HepG2 (cell line): ENCODE measurements around the gene SLC17A9. TPM values are rescaled to one million over a fixed set of nuclear protein-coding genes. Genes with fewer than 3 reads are reported as not detected.

Source experiments
- CBFB ChIP-seq: sonication (generic); formaldehyde crosslinking; IDR thresholded peaks from 2 replicates; pipeline ENCODE4 v1.4.0; 2020; ENCODE audit warnings: missing genetic modification reagents
- ETV6 ChIP-seq: sonication (generic); formaldehyde crosslinking; conservative IDR thresholded peaks from 2 replicates; pipeline ENCODE4 v1.4.0; 2020; ENCODE audit warnings: missing genetic modification reagents
- KLF13 ChIP-seq: sonication (generic); formaldehyde crosslinking; IDR thresholded peaks from 2 replicates; pipeline ENCODE4 v1.4.0; 2020; ENCODE audit warnings: mild to moderate bottlenecking, missing genetic modification reagents
- MAF1 ChIP-seq: sonication (generic); formaldehyde crosslinking; IDR thresholded peaks from 2 replicates; pipeline ENCODE4 v1.5.0; 2020; ENCODE audit warnings: missing genetic modification reagents, borderline replicate concordance
- PHF8 ChIP-seq: sonication (generic); formaldehyde crosslinking; IDR thresholded peaks from 2 replicates; pipeline ENCODE4 v1.5.0; 2020; ENCODE audit warnings: missing genetic modification reagents
- SKIL ChIP-seq: sonication (generic); formaldehyde crosslinking; IDR thresholded peaks from 2 replicates; pipeline ENCODE4 v1.8.0; 2022; ENCODE audit warnings: missing genetic modification reagents, mild to moderate bottlenecking, moderate library complexity, borderline replicate concordance
- ZMYM4 ChIP-seq: sonication (generic); formaldehyde crosslinking; IDR thresholded peaks from 2 replicates; pipeline ENCODE4 v1.8.1; 2023; ENCODE audit warnings: mild to moderate bottlenecking, missing genetic modification reagents
- ZNF276 ChIP-seq: sonication (generic); formaldehyde crosslinking; IDR thresholded peaks from 2 replicates; pipeline ENCODE4 v1.4.0; 2020; ENCODE audit warnings: mild to moderate bottlenecking, low read depth, missing genetic modification reagents
- ZNF329 ChIP-seq: sonication (generic); formaldehyde crosslinking; IDR thresholded peaks from 2 replicates; pipeline ENCODE4 v1.9.0; 2021; ENCODE audit warnings: low read depth, mild to moderate bottlenecking, missing genetic modification reagents
- ZNF34 ChIP-seq: sonication (generic); formaldehyde crosslinking; IDR thresholded peaks from 2 replicates; pipeline ENCODE4 v1.4.0; 2020; ENCODE audit warnings: mild to moderate bottlenecking, missing genetic modification reagents, borderline replicate concordance
- ZNF367 ChIP-seq: sonication (generic); formaldehyde crosslinking; IDR thresholded peaks from 2 replicates; pipeline ENCODE4 v1.4.0; 2020; ENCODE audit warnings: missing genetic modification reagents, borderline replicate concordance
- ZNF496 ChIP-seq: sonication (generic); formaldehyde crosslinking; IDR thresholded peaks from 2 replicates; pipeline ENCODE4 v1.8.1; 2023; ENCODE audit warnings: mild to moderate bottlenecking, moderate library complexity, missing genetic modification reagents; ENCODE audit not compliant: insufficient replicate concordance
- ZNF564 ChIP-seq: sonication (generic); formaldehyde crosslinking; IDR thresholded peaks from 2 replicates; pipeline ENCODE4 v1.8.1; 2023; ENCODE audit warnings: mild to moderate bottlenecking, missing genetic modification reagents
- ZNF574 ChIP-seq: sonication (generic); formaldehyde crosslinking; IDR thresholded peaks from 2 replicates; pipeline ENCODE4 v1.4.0; 2020; ENCODE audit warnings: missing genetic modification reagents
- ZNF883 ChIP-seq: sonication (generic); formaldehyde crosslinking; IDR thresholded peaks from 2 replicates; pipeline ENCODE4 v1.5.1; 2020; ENCODE audit warnings: mild to moderate bottlenecking, missing genetic modification reagents; ENCODE audit errors: not compliant biosample characterization
- ZSCAN5A ChIP-seq: sonication (generic); formaldehyde crosslinking; IDR thresholded peaks from 2 replicates; pipeline ENCODE4 v1.8.0; 2022; ENCODE audit warnings: mild to moderate bottlenecking, missing genetic modification reagents, borderline replicate concordance
- ZSCAN9 ChIP-seq: IDR thresholded peaks from 2 replicates; pipeline ENCODE4 v1.6.1; 2016; ENCODE audit warnings: borderline replicate concordance
- polyA plus RNA-seq, 8 experiments: library from polyadenylated mRNA; depleted of rRNA in 3 of 8; stranded (reverse) in 7 of 8; unstranded in 1 of 8; fragments of >200 nt; fragmentation: Illumina TruSeq in 4 of 8; extraction: Trizol in 4 of 8; gene quantifications; 2 replicates each; pipeline versions ENCODE4 v1.2.1 to v1.2.3, GENCODE V29; 2011 to 2016; ENCODE audit warnings: low read depth in 4 of 8, missing spikeins in 1 of 8, mixed read lengths in 1 of 8; ENCODE audit not compliant: insufficient read depth in 1 of 8
- total RNA-seq, 5 experiments: library from RNA; depleted of rRNA; stranded (reverse); fragments of >200 nt; fragmentation: Illumina TruSeq; extraction: Trizol; gene quantifications; 2 replicates each; pipeline ENCODE4 v1.2.3, GENCODE V29; 2016; ENCODE audit warnings: low read depth in 1 of 5

Gene SLC17A9
- total and polyA plus RNA-seq, 2 of the 13 experiments (the other 11 are each of a cell fraction or from before 2014, with no cell fraction given), result 110 to 191 TPM

- TF ChIP-seq ZNF367 (0 out of 2 replicates have a peak, but pooled peaks have one; percentile 78), ZNF564 (peak; percentile 87; the same call in 1 of the 2 replicates), ZNF883 (CRISPR knock-in tag) (peak; percentile 90), ZNF574 (CRISPR knock-in tag) (peak; percentile 92), ETV6 (CRISPR knock-in tag) (peak; percentile 84; the same call in 1 of the 2 replicates), ZNF496 (CRISPR knock-in tag) (no peak), ZMYM4 (no peak; the same call in 1 of the 2 replicates), ZNF276 (CRISPR knock-in tag) (no peak), SKIL (CRISPR knock-in tag) (peak; percentile 89), PHF8 (CRISPR knock-in tag) (peak; percentile 77; the same call in 1 of the 2 replicates), ZSCAN5A (CRISPR knock-in tag) (no peak; the same call in 1 of the 2 replicates), CBFB (peak; percentile 65; the same call in 1 of the 2 replicates), ZNF329 (CRISPR knock-in tag) (peak; percentile 83; the same call in 1 of the 2 replicates), KLF13 (CRISPR knock-in tag) (no peak), ZSCAN9 (peak; percentile 65; the same call in 1 of the 2 replicates), ZNF34 (no peak), MAF1 (CRISPR knock-in tag) (no peak; the same call in 1 of the 2 replicates)
Observed at GRCh38 chr20:62952373-62952967, at the start of gene SLC17A9 (continued).
